ENCODE data around the gene CDC25B. TPM values are rescaled to one million over a fixed set of nuclear protein-coding genes. Genes with fewer than 3 reads are reported as not detected.
"Not testable (repeated sequence)": the region's sequence is repeated elsewhere in the genome, so short reads cannot be mapped to it uniquely, and the experiment has no call there.

CDC25B gene
- total RNA-seq, 1 experiment from 2014 or later = 74.6 TPM

- H3K9me3 ChIP-seq (replicated peaks) = no peaks in the 10 kb centered on the region
- no peaks in the 10 kb centered on the region for H3K27me3 ChIP-seq (replicated peaks)
- DNase-seq (ENCODE audit: low read depth in 1 of 2, low spot score in 2 of 2) = no peak
- no peak overlapping the region for H3K27ac ChIP-seq
- no peak overlapping the region for H3K4me3 ChIP-seq
- H3K4me1 ChIP-seq (replicated peaks) = peaks cover 2% of the 10 kb centered on the region; the same call in 1 of the 2 replicates
- H3K36me3 ChIP-seq = peaks cover 46% of the 10 kb centered on the region
Measured at GRCh38 chr20:3826420-3826819, 30.3 kb downstream of the CDC25B start.

- Histone ChIP-seq H3K36me3 (peaks cover 25% of the 10 kb centered on the region), H3K9me3 (replicated peaks) (no peaks in the 10 kb centered on the region), H3K27ac (no peak overlapping the region), H3K4me3 (no peak overlapping the region), H3K27me3 (replicated peaks) (no peaks in the 10 kb centered on the region), H3K4me1 (replicated peaks) (no peaks in the 10 kb centered on the region)
- DNase-seq (ENCODE audit: low read depth in 1 of 2, low spot score in 2 of 2) = no peak
Measured at GRCh38 chr20:3828798-3829197, 32.7 kb downstream of the CDC25B start.

DNA sequence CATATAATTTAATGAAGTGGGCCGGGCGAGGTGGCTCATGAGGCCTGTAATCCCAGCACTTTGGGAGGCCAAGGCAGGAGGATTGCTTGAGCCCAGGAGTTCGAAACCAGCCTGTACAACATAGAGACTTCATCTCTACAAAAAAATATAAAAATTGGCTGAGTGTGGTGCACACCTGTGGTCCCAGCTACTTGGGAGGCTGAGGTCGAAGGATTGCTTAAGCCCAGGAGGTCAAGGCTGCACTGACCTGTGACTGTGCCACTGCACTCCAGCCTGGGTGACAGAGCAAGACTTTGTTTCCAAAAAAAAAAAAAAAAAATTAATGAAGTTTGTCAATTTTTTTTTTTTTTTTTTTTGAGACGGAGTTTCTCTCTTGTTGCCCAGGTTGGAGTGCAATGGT lies 33.8 kb downstream of the CDC25B start:
- H3K36me3 ChIP-seq = peaks cover 17% of the 10 kb centered on the region
- H3K9me3 ChIP-seq (replicated peaks); DNase-seq (ENCODE audit: low read depth in 1 of 2, low spot score in 2 of 2): not testable (repeated sequence)

DNA sequence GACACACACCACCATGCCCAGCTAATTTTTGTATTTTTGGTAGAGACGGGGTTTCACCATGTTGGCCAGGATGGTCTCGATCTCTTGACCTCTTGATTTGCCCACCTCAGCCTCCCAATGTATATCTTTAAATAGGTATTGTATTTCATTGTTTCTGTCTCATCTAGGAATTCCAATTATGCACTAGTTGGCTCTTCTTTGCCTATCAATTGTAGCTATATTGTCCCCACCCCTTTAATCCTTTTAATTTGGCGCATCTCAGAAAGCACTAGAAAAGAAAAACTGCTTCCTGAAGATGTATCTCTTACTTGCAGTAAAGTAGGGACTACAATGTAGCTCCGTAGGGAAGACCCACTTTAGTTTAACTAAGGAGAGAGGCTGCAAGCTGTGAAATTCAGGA lies 40.0 kb downstream of the CDC25B start:
- 0 out of 2 replicates have a peak, but pooled peaks cover 5% of the 10 kb centered on the region for H3K4me1 ChIP-seq (replicated peaks)
- no peaks in the 10 kb centered on the region for H3K36me3 ChIP-seq
- DNase-seq (ENCODE audit: low read depth in 1 of 2, low spot score in 2 of 2) = no peak
- no peaks in the 10 kb centered on the region for H3K9me3 ChIP-seq (replicated peaks)
- no peak overlapping the region for H3K4me3 ChIP-seq
- H3K27me3 ChIP-seq (replicated peaks) = no peaks in the 10 kb centered on the region
- H3K27ac ChIP-seq = no peak overlapping the region

More for the DNA sequence above, 33.8 kb downstream of the CDC25B start:
- not testable (repeated sequence) for H3K27me3 ChIP-seq (replicated peaks); H3K4me1 ChIP-seq (replicated peaks); H3K4me3 ChIP-seq; H3K27ac ChIP-seq

DNA sequence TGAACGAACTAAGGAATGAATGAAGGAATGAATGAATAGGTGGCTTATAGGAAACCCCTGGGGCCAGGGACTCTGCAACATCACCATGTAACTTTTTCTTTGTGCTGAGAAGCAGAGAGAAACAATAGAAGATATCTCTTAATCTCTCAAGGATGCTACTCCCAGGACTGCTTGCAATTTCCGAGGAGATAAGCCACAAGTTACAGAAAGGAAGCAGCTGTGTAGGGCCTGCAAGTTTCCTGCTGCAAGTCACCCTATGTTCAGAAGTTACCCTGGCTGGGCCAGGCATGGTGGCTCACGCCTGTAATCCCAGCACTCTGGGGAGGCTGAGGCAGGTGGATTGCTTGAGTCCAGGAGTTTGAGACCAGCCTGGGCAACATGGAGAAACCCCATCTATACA lies 43.2 kb downstream of the CDC25B start:
- no peak for DNase-seq (ENCODE audit: low read depth in 1 of 2, low spot score in 2 of 2)
- peaks cover 10% of the 10 kb centered on the region for H3K4me1 ChIP-seq (replicated peaks)
- H3K27me3 ChIP-seq (replicated peaks) = no peaks in the 10 kb centered on the region
- H3K4me3 ChIP-seq = no peak overlapping the region
- H3K9me3 ChIP-seq (replicated peaks) = no peaks in the 10 kb centered on the region
- no peak overlapping the region for H3K27ac ChIP-seq
- H3K36me3 ChIP-seq = no peaks in the 10 kb centered on the region

- not testable (repeated sequence) for H3K9me3 ChIP-seq (replicated peaks); H3K4me3 ChIP-seq; DNase-seq (ENCODE audit: low read depth in 1 of 2, low spot score in 2 of 2); H3K4me1 ChIP-seq (replicated peaks); H3K27ac ChIP-seq; H3K36me3 ChIP-seq; H3K27me3 ChIP-seq (replicated peaks)
Measured at GRCh38 chr20:3840201-3840600, 44.1 kb downstream of the CDC25B start.

GRCh38 chr20:3842348-3842930 lies 46.3 kb downstream of the CDC25B start:
- Histone ChIP-seq H3K4me1 (replicated peaks) (peaks cover 19% of the 10 kb centered on the region), H3K4me3 (no peak overlapping the region), H3K9me3 (replicated peaks) (no peaks in the 10 kb centered on the region), H3K36me3 (peaks cover 8% of the 10 kb centered on the region), H3K27ac (no peak overlapping the region), H3K27me3 (replicated peaks) (no peaks in the 10 kb centered on the region)
- DNase-seq (ENCODE audit: low read depth in 1 of 2, low spot score in 2 of 2) = no peak

- H3K27ac ChIP-seq = peak overlapping the region; percentile 25; the same call in 1 of the 2 replicates
- DNase-seq (ENCODE audit: low read depth in 1 of 2, low spot score in 2 of 2) = peak; percentile 41 to 66
- no peaks in the 10 kb centered on the region for H3K9me3 ChIP-seq (replicated peaks)
Measured at GRCh38 chr20:3843490-3843889, 47.4 kb downstream of the CDC25B start.

DNA sequence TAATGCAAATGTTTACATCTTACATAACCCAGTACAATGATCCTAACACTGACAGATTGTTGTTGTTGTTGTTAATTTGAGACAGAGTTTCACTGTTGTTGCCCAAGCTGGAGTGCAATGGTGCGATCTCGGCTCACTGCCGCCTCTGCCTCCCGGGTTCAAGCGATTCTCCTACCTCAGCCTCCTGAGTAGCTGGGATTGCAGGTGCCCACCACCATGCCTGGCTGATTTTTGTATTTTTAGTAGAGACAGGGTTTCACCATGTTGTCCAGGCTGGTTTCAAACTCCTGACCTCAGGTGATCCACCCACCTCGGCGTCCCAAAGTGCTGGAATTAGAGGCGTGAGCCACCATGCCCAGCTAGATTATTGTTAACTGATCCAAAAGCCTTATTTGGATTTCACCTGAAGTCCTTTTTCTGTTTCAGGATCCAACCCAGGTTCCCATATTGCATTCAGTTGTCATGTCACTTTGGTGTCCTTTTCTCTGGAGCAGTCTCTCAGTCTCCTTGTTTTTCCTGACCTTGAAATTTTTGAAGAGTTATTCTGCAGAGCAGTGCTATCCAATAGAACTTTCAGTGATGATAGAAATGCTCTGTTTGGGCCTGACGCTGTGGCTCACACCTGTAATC lies 48.0 kb downstream of the CDC25B start:
- H3K4me1 ChIP-seq (replicated peaks) = peaks cover 23% of the 10 kb centered on the region
- not testable (repeated sequence) for H3K27me3 ChIP-seq (replicated peaks); H3K4me3 ChIP-seq; DNase-seq (ENCODE audit: low read depth in 1 of 2, low spot score in 2 of 2); H3K27ac ChIP-seq; H3K9me3 ChIP-seq (replicated peaks)
- peaks cover 21% of the 10 kb centered on the region for H3K36me3 ChIP-seq

More at GRCh38 chr20:3843490-3843889, 47.4 kb downstream of the CDC25B start:
- Histone ChIP-seq H3K36me3 (peaks cover 18% of the 10 kb centered on the region), H3K4me1 (replicated peaks) (peaks cover 23% of the 10 kb centered on the region), H3K4me3 (no peak overlapping the region), H3K27me3 (replicated peaks) (no peaks in the 10 kb centered on the region)

DNA sequence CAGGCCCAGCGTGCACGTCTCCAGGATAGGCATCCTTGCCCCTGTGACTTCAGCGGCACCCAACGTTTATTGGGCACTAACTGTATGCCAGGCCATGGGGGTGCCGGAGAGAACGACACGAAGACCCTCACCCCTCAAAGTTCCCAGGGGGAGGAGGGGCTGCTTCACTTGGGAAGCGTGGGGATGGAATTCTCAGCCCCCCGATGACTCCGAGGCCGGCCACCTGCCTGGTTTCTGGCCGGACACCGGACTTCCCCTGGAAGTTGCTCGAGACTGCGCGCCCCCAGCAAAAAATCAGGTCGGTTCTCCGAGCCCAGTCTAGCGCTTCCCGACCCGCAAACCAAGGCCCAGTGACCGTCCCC lies 50.2 kb downstream of the CDC25B start:
- Histone ChIP-seq H3K27me3 (replicated peaks) (no peaks in the 10 kb centered on the region), H3K4me3 (peak overlapping the region; percentile 85), H3K27ac (peak overlapping the region; percentile 55), H3K36me3 (peaks cover 24% of the 10 kb centered on the region), H3K4me1 (replicated peaks) (peaks cover 18% of the 10 kb centered on the region), H3K9me3 (replicated peaks) (no peaks in the 10 kb centered on the region)
- no peak for DNase-seq (ENCODE audit: low read depth in 1 of 2, low spot score in 2 of 2)

GRCh38 chr20:3846740-3847428 lies 50.8 kb downstream of the CDC25B start, which contains the start of gene MAVS:
Gene MAVS (plus strand): TSS chr20:3846834. CDS start chr20:3854625, 7,791 bp downstream.
- Histone ChIP-seq H3K36me3 (peaks cover 24% of the 10 kb centered on the region), H3K4me3 (peak within 1 kb of the TSS; percentile 85), H3K9me3 (replicated peaks) (no peaks in the 10 kb centered on the region), H3K27ac (peak within 1 kb of the TSS; percentile 55), H3K27me3 (replicated peaks) (no peaks in the 10 kb centered on the region), H3K4me1 (replicated peaks) (peaks cover 18% of the 10 kb centered on the region)
- DNase-seq (ENCODE audit: low read depth in 1 of 2, low spot score in 2 of 2) = peak; percentile 81 to 86

GRCh38 chr20:3847429-3847940 lies 51.4 kb downstream of the CDC25B start:
- H3K27me3 ChIP-seq (replicated peaks) = no peaks in the 10 kb centered on the region
- peaks cover 18% of the 10 kb centered on the region for H3K4me1 ChIP-seq (replicated peaks)
- H3K27ac ChIP-seq = peak overlapping the region; percentile 55
- H3K9me3 ChIP-seq (replicated peaks) = no peaks in the 10 kb centered on the region
- peak overlapping the region; percentile 85 for H3K4me3 ChIP-seq
- DNase-seq (ENCODE audit: low read depth in 1 of 2, low spot score in 2 of 2) = no peak
- H3K36me3 ChIP-seq = peaks cover 24% of the 10 kb centered on the region

DNA sequence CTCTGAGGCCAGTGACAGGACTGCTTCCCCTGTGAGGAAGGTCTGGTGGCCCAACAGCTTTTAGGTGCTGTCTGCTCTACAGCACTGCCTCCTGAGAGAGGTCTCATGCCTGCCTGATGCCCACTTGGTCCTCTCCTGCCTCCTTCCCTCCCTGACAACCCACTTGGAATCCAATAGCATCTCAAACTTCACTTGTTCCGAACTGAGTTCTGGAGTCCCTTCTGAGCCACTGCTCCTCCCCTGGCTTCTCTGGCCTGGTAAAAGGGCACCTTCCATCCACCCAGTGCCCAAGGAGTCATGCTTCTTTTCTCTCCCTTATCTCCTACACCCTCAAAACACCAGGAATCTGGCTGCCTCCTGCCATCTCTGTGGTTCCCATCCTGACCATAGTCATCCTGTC lies 52.5 kb downstream of the CDC25B start:
- Histone ChIP-seq H3K9me3 (replicated peaks) (no peaks in the 10 kb centered on the region), H3K27me3 (replicated peaks) (no peaks in the 10 kb centered on the region), H3K4me1 (replicated peaks) (peaks cover 15% of the 10 kb centered on the region), H3K4me3 (no peak overlapping the region), H3K27ac (no peak overlapping the region), H3K36me3 (peaks cover 24% of the 10 kb centered on the region)
- no peak for DNase-seq (ENCODE audit: low read depth in 1 of 2, low spot score in 2 of 2)

- DNase-seq (ENCODE audit: low read depth in 1 of 2, low spot score in 2 of 2) = no peak
- H3K4me1 ChIP-seq (replicated peaks) = no peaks in the 10 kb centered on the region
- H3K27ac ChIP-seq = no peak overlapping the region
- H3K36me3 ChIP-seq = peaks cover 44% of the 10 kb centered on the region
- no peaks in the 10 kb centered on the region for H3K27me3 ChIP-seq (replicated peaks)
- H3K9me3 ChIP-seq (replicated peaks) = no peaks in the 10 kb centered on the region
- H3K4me3 ChIP-seq = no peak overlapping the region
Measured at GRCh38 chr20:3854462-3854871, 58.4 kb downstream of the CDC25B start.
